ENCODE measurements around the gene ARF1.

ARF1 gene

GRCh38 chr1:228112617-228113016 is 30.1 kb downstream of the ARF1 start:
- Histone ChIP-seq H3K9ac (no peak overlapping the region), H3K4me1 (peaks cover 6% of the 10 kb centered on the region)

GRCh38 chr1:228114827-228115226 is 32.3 kb downstream of the ARF1 start:
- no peaks in the 10 kb centered on the region for H3K9me3 ChIP-seq (ENCODE audit: control insufficient read depth, low read length)
- no peaks in the 10 kb centered on the region for H3K79me2 ChIP-seq
- H3K27ac ChIP-seq, result no peak overlapping the region
- no peak overlapping the region for H3K4me3 ChIP-seq (ENCODE audit: low read depth, low read length)
- no peak overlapping the region for H3K4me2 ChIP-seq (ENCODE audit: low read length)
- TF ChIP-seq, protein P1, sequence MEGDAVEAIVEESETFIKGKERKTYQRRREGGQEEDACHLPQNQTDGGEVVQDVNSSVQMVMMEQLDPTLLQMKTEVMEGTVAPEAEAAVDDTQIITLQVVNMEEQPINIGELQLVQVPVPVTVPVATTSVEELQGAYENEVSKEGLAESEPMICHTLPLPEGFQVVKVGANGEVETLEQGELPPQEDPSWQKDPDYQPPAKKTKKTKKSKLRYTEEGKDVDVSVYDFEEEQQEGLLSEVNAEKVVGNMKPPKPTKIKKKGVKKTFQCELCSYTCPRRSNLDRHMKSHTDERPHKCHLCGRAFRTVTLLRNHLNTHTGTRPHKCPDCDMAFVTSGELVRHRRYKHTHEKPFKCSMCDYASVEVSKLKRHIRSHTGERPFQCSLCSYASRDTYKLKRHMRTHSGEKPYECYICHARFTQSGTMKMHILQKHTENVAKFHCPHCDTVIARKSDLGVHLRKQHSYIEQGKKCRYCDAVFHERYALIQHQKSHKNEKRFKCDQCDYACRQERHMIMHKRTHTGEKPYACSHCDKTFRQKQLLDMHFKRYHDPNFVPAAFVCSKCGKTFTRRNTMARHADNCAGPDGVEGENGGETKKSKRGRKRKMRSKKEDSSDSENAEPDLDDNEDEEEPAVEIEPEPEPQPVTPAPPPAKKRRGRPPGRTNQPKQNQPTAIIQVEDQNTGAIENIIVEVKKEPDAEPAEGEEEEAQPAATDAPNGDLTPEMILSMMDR (IDR thresholded peaks at IDR 0.05), result no peak
- H3K27me3 ChIP-seq (ENCODE audit: control insufficient read depth, insufficient read depth, low read length), result no peaks in the 10 kb centered on the region
- H3K9ac ChIP-seq, result no peak overlapping the region
- H3K36me3 ChIP-seq (ENCODE audit: control insufficient read depth, insufficient read depth, low read length), result no peaks in the 10 kb centered on the region
- H3K4me1 ChIP-seq, result peaks cover 2% of the 10 kb centered on the region
- no peak overlapping the region for H2AFZ ChIP-seq

More at GRCh38 chr1:228112617-228113016, 30.1 kb downstream of the ARF1 start:
- TF ChIP-seq, protein P1 (IDR thresholded peaks at IDR 0.05), result no peak
- Histone ChIP-seq H3K36me3 (ENCODE audit: control insufficient read depth, insufficient read depth, low read length) (no peaks in the 10 kb centered on the region), H3K27ac (no peak overlapping the region), H3K4me2 (ENCODE audit: low read length) (no peak overlapping the region), H3K27me3 (ENCODE audit: control insufficient read depth, insufficient read depth, low read length) (no peaks in the 10 kb centered on the region), H2AFZ (no peak overlapping the region), H3K9me3 (ENCODE audit: control insufficient read depth, low read length) (no peaks in the 10 kb centered on the region), H3K4me3 (ENCODE audit: low read depth, low read length) (no peak overlapping the region), H3K79me2 (no peaks in the 10 kb centered on the region)

GRCh38 chr1:228117335-228117734 is 34.8 kb downstream of the ARF1 start:
- no peak overlapping the region for H3K9ac ChIP-seq
- no peaks in the 10 kb centered on the region for H3K27me3 ChIP-seq (ENCODE audit: control insufficient read depth, insufficient read depth, low read length)
- no peak overlapping the region for H3K27ac ChIP-seq
- H3K4me1 ChIP-seq, result no peaks in the 10 kb centered on the region
- no peak overlapping the region for H3K4me3 ChIP-seq (ENCODE audit: low read depth, low read length)
- TF ChIP-seq, protein P1 (IDR thresholded peaks at IDR 0.05), result no peak
- H3K79me2 ChIP-seq, result no peaks in the 10 kb centered on the region
- H2AFZ ChIP-seq, result no peak overlapping the region
- no peaks in the 10 kb centered on the region for H3K36me3 ChIP-seq (ENCODE audit: control insufficient read depth, insufficient read depth, low read length)
- no peak overlapping the region for H3K4me2 ChIP-seq (ENCODE audit: low read length)
- H3K9me3 ChIP-seq (ENCODE audit: control insufficient read depth, low read length), result no peaks in the 10 kb centered on the region

DNA sequence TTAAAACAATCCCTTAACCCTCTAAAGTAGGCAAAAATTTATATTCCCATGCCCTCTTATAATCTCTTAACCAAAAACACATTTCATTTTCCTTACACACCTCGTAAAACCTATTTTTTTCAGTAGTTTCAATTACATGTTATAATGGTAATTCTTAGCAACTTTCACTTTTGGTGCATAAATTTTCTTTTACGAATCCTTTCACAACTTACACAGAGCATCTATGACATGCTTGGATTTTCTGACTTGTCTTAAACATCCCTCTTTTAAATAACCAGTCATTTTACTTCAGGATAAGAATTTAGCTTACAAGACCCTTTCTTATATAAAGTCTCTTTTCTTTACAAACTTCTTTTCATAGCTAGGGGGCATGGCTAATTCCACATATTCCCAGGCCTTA is 35.5 kb downstream of the ARF1 start:
- H3K79me2 ChIP-seq, result no peaks in the 10 kb centered on the region
- TF ChIP-seq, protein P1 (IDR thresholded peaks at IDR 0.05), result no peak

GRCh38 chr1:228120351-228120750 is 37.8 kb downstream of the ARF1 start:
- Histone ChIP-seq H3K36me3 (ENCODE audit: control insufficient read depth, insufficient read depth, low read length) (no peaks in the 10 kb centered on the region), H3K4me2 (ENCODE audit: low read length) (no peak overlapping the region), H3K4me3 (ENCODE audit: low read depth, low read length) (no peak overlapping the region), H3K27ac (no peak overlapping the region), H3K4me1 (no peaks in the 10 kb centered on the region), H2AFZ (no peak overlapping the region), H3K27me3 (ENCODE audit: control insufficient read depth, insufficient read depth, low read length) (no peaks in the 10 kb centered on the region), H3K79me2 (no peaks in the 10 kb centered on the region), H3K9me3 (ENCODE audit: control insufficient read depth, low read length) (no peaks in the 10 kb centered on the region), H3K9ac (no peak overlapping the region)
- TF ChIP-seq, protein P1 (IDR thresholded peaks at IDR 0.05), result no peak

More for the DNA sequence above, 35.5 kb downstream of the ARF1 start:
- Histone ChIP-seq H3K4me1 (no peaks in the 10 kb centered on the region), H3K27me3 (ENCODE audit: control insufficient read depth, insufficient read depth, low read length) (no peaks in the 10 kb centered on the region), H3K9me3 (ENCODE audit: control insufficient read depth, low read length) (no peaks in the 10 kb centered on the region), H3K4me2 (ENCODE audit: low read length) (no peak overlapping the region), H3K4me3 (ENCODE audit: low read depth, low read length) (no peak overlapping the region), H2AFZ (no peak overlapping the region), H3K27ac (no peak overlapping the region), H3K36me3 (ENCODE audit: control insufficient read depth, insufficient read depth, low read length) (no peaks in the 10 kb centered on the region), H3K9ac (no peak overlapping the region)

Data from parathyroid adenoma (tissue), 2 donors.